HK-2 (cell line): ENCODE measurements around the gene ANKDD1A.
A peak's percentile ranks its signal among the peaks of the same experiment; 100 is the strongest.

Experiments
- DNase-seq: peaks from one replicate; pipeline ENCODE4 v3.0.0-alpha.2; 2018; ENCODE audit not compliant: unreplicated experiment

Gene ANKDD1A

DNA sequence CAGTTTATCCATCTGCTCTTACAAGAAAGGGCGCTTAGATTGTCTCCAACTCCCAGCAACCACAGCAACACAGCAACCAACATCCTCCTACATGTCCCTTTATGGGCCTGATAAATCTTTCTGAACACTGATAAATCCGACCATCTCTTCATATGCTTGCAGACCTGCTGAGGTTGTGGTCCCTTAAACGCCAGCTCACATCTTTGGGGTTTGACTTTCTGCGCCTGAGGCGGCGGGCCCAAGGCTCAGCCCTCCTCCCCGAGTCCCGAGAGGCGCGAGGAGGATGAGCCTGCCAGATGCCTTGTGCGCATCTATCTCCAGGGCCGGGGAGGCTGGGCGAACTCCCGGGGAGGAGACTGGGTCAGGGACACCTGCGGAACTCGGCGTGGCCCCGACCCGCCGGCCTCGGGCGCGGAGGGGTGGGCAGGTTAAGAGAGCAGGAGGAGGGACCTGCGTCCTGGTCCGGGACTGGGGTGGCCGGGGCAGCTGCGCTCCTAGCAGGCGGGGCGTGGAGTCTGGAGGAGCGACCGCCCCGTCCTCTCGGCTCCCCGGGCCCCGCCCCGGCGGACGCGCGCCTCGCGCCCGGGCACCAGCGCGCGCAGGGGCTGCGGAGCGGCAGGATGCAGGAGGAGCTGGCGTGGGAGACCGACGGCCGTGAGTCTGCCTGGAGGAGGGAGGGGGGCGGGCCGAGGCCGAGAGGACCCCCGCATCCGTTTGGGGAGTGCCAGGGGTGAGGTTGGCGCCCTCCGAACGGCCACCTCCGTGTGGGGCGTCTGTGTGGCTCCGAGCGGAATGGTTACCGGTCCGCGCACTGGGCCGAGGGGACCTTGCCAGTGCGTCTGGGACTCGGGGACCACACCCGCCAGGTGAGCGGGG is at the start of gene ANKDD1A:
TSS of gene ANKDD1A (plus strand) at position 592 of the 876 bp plus-strand sequence. CDS start at position 621, 29 bp downstream.
- DNase-seq = no peak

DNA sequence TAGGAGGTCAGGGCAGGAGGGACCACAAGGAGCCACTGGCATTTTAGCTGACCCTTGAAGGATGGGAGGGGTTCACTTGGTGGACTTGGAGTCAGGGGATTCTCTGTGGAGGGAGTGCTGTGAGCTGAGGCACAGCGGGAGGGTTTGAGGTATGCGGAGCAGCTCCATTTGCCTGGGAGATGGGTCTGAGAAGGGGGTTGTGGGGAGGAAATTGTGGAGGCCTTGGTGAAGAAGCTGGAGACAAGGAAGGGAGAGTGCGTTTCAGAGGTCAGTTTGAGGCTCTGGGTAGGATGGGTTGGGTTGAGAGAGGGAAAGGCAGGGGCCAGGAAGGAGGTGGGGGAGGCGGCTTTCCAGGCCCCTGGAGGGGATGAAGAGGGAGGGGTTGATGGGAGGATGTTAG is 49.7 kb upstream of the ANKDD1A start:
- DNase-seq = no peak

DNA sequence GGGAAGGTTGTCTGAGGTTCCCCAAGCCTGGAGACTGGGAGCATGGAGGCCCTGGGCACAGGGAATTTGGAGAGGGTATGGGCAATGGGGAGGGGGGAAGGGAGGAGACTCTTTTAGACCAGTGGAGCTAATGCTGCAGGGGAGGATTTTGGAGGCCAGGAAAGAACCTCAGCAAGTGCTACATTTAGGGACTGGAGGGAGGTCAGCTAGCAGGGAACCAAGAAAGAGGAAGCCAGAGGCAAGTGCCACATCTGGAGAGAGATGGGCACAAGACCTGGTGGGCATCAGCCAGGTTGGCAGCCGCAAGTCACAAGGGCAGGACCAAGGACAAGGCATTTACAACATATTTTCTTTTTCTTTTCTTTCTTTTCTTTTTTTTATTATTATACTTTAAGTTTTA is 49.3 kb upstream of the ANKDD1A start:
- DNase-seq = no peak

DNA sequence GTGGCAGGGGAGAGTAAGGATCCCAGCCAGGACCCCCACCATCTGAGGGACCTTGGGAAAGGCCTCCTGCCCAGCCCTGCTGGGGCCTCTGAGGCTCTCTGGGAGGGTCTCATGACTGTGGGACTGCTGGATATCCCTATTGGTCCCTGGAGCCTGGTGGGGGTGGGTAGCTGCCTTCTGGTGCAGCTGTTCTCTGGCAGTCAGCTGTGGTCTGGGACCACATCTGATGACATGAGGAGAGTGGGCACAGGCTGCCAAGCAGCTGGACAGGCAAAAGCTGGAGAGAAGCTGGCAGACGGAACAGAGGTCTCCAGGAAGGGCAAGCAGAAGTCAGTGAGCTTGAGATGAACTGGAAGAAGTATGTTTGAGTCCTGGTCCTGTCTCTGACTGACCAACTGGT is 47.6 kb upstream of the ANKDD1A start:
- DNase-seq = no peak

DNA sequence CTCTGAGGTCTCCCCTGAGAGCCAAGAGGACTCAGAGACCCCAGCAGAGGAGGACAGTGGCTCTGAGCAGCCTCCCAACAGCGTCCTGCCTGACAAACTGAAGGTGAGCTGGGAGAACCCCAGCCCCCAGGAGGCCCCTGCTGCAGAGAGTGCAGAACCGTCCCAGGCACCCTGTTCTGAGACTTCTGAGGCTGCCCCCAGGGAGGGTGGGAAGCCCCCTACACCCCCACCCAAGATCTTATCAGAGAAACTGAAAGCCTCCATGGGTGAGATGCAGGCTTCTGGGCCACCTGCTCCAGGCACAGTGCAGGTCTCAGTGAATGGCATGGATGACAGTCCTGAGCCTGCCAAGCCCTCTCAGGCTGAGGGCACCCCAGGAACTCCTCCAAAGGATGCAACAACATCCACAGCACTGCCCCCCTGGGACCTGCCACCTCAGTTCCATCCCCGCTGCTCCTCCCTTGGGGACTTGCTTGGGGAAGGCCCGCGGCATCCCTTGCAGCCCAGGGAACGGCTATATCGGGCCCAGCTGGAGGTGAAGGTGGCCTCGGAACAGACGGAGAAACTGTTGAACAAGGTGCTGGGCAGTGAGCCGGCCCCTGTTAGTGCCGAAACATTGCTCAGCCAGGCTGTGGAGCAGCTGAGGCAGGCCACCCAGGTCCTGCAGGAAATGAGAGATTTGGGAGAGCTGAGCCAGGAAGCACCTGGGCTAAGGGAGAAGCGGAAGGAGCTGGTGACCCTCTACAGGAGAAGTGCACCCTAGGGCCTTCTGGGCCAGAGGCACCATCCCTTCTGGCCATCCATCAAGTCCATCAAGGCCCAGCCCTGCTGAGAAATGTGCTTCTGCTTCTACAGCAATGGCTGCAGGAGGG is 46.3 kb upstream of the ANKDD1A start:
- no peak for DNase-seq

DNA sequence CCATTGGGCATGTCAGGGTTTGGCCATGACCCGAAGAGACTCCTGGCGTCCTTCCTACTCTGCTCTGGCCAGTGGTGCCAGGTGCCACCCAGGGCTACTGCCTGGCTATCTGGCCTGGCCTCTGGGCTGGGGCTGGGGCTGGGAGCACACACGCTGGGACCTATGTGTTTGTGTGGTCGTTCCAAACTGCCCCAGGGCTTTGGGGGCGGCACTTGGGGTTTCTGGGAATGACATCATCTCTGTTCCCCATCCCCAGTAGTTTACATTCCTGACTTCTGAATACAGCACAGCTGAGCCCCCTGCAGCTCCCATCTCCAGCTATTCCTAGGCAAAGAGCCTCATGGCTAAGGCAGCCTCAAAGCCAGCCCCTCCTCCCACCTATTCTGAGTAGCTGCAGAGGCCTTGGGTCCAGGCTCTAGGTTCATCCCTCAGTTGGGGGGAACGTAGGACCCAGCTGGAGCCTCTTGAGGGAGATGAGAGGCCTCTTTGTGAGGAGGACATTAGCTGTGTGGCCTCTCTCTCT is 45.6 kb upstream of the ANKDD1A start:
- no peak for DNase-seq

DNA sequence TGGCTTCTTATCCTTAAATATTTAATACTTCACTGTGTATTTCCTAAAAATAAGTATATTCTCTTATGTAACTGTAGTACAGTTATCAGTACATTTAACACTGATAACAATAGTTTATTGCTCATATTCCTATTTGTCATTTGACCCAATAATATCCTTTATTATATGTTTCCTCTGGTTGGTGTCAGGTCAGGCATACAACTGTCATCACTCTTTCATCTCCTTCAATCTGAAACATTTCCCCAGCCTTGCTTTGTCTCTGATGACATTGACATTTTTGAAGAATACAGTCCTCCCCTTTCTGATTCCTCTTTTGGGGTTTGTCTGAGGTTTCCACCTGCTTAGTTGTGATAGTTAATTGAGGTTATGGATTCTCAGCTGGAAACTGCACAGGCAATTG is 42.2 kb upstream of the ANKDD1A start:
- DNase-seq = no peak

DNA sequence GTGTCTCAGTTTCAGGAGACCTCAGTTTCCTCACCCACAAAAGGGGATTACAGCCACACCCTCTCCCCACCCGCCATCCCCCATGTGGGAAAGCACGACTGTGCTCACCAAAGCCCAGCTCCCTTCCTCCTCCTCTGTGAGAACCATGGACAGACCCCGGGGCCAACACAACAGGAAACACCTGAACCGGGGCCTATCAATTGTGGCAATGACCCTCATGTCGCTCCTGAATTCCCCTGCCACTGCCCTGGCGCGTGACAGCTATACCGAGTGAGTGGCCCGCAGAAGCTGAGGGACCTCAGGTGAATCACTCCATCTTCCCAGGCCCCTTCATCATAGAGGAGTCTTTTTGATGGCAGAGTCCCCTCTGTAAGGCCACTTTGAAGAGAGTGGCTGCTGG is 41.3 kb upstream of the ANKDD1A start:
- no peak for DNase-seq

DNA sequence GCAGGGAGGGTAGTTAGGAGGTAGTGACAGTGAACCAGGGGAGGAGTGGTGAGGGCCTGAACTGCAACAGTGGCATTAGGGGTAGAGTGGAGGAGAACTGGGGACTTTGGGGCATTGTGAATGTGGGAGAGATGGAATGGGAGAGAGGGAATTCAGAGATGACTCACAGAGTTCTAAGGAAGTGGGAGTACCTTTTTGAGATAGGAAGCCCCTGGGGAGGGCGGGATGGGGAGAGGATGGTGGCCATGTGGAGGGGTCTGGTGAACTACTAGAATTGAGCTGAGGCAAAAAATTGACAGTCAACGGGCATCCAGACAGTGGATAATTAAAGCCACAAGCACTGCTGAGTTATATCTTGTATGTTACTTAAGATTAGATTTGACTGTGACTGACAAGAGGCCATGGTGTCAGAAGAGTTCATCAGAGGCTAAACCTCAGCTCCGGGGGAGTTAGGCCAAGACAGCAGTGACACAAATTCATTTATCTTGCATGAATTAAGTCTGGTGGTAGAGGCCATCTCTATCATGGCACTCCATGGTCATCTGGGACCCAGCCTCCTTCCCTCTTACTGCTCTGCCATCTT is 36.0 kb upstream of the ANKDD1A start:
- no peak for DNase-seq

DNA sequence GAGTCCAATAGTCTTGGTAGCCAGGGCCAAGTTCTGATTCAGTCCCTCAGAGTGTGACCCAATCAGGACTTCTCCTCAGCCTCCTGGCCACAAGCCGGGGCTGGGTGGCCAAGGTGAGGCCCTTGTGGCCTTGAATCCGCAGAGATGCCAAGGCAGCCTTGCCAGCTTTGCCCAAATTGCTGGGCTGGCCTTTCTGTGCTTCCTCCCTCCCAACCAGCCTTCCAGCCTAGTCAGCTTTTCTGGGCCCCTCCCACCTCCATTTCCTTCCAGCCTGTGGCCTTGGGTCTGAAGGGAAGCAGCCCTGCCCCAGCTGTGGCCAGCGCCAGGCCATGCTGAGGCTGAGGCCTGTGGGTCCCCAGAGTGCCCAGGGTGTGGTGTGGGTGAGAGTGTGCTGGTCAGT is 34.3 kb upstream of the ANKDD1A start:
- no peak for DNase-seq

DNA sequence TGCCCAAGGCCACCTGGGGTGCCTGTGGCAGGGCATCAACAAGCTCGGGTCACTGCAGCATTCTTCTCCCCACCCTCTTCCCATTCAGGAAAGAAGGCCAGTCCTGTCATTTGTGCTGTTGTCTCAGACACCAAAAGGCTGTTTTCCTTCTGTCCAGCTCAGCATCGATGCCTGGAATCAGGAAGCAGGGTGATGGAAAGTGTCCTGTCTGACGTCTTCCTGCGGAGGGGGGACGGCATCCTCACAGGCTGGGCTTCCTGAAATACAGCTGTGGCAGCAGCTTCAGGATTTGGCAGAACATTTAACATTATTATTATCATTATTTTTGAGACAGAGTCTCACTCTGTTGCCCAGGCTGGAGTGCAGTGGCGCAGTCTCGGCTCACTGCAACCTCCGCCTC is 33.0 kb upstream of the ANKDD1A start:
- no peak for DNase-seq

DNA sequence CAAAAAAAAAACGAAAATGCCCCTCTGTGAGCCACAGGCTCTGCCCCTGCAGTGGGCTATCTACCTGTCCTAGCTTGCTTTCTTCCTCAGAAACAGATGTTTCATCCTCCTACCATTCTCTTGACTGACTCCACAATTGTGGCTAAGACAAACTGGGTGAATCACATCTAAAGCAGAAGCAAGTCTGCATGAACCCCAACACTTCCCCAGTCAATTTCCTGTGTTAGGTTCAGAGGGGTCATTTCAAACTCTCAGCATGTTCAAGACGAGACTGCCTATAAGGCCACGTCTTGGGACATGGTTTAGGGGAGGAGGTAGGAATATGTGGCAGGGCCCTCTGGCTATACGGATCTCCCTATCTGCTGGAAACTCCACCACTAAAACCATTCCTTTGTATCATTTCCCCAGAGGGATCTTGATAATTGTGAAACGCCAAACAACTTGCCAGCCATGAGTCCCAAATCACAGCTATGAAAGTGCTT is 28.6 kb upstream of the ANKDD1A start:
- DNase-seq = no peak

DNA sequence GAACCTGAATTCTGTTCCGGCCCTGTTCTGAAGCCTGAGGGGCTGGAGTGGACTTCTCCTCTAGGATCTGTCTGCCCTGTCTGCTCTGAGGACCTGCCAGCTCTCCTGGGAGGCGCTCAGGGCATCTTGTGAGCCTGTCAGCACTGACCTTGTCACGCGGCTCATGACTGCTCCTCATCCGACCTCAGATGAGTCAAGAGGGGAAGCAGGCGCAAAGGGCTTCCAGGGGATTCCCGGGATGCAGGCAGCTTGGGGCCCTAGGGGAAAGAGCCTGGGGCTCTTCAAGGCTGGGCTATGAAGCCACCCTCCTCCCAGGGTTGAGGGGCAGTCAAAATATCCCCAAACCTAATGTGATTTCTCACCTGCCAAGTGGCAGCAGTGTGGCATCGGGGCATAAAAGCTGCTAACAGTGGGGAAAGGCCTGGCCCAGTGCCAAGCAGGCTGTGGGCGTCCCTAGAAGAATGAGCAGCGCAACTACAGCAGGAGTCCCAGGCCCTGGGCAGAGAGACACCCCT is 27.6 kb upstream of the ANKDD1A start:
- peak; percentile 81 for DNase-seq

DNA sequence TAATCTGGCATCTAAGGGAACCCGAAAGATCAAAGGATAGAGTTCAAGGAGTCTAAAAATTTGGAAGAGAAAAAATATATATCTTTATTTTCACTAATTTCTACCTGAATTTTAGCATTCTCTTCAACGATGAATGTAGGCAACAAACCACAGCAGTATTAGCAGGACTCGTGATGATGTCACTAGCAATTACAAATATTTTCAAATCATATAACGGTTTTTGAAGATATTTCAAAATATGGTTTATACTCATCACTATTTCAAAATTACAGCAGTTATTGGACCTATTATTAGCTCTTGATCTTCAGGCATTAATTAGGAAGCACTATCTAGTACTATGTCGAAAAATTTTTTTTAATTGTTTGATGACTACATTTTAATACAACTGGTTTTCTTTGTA is 27.0 kb upstream of the ANKDD1A start:
- no peak for DNase-seq

DNA sequence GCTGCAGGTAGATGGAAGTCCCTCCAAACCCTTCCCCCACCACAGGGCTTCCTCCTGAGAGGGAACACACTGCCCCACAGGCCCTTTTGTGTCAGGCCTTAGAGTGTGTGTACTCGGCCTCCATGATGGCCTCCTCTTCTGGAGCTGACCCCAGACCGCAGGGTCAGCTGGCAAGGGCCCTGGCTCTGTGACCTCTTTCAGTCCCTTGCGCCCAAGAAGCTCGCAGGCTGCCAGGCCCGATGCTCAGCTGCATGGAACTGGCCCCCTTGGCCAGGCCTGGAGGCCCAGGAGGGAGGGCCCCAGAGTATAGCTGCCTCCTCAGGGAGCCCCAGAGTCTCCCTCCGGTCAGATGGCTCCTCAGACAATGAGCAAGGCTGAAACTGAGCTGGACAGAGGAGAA is 23.4 kb upstream of the ANKDD1A start:
- DNase-seq = no peak

DNA sequence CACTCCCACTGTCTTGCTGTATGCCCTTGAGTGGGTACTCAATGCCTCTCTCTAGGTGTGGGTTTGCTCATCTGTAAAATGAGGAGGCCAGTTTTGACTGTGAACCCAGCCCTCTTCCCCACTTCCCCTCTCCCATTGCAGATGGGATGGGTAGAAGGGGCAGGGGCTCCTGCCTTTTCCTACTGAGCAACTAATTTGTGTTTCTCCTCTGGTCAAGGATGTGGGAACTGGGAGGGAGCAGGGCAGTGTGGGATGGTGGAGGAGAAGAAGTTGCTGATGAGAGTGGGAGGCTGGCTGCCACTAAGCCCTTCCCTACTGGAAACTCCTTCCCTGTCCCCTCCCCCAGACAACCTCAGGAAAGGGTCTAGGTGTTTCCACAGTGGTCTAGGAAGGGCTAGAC is 20.1 kb upstream of the ANKDD1A start:
- DNase-seq = no peak

DNA sequence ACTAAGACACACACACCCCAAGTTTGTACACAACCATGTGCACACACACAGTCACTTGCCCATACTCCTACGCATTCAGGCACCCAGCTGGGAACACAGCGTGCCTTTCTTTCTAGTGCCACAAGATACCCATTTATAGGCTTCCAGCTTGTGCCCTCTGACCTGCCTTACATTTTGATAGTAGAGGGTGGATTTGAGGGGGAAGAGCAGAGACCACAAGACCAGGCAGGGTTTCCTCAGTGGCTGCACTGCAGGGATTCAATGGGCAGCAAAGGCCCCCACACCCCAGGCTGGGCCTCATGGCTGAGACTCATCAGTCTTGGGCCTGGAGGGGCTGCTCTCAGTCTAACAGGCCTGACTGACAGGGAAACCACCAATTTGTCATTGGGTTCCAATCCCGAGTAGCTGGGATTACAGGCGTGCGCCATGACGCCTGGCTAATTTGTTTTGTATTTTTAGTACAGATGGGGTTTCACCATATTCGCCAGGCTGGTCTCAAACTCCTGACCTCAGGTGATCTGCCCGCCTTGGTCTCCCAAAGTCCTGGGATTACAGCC is 18.8 kb upstream of the ANKDD1A start:
- DNase-seq = no peak

DNA sequence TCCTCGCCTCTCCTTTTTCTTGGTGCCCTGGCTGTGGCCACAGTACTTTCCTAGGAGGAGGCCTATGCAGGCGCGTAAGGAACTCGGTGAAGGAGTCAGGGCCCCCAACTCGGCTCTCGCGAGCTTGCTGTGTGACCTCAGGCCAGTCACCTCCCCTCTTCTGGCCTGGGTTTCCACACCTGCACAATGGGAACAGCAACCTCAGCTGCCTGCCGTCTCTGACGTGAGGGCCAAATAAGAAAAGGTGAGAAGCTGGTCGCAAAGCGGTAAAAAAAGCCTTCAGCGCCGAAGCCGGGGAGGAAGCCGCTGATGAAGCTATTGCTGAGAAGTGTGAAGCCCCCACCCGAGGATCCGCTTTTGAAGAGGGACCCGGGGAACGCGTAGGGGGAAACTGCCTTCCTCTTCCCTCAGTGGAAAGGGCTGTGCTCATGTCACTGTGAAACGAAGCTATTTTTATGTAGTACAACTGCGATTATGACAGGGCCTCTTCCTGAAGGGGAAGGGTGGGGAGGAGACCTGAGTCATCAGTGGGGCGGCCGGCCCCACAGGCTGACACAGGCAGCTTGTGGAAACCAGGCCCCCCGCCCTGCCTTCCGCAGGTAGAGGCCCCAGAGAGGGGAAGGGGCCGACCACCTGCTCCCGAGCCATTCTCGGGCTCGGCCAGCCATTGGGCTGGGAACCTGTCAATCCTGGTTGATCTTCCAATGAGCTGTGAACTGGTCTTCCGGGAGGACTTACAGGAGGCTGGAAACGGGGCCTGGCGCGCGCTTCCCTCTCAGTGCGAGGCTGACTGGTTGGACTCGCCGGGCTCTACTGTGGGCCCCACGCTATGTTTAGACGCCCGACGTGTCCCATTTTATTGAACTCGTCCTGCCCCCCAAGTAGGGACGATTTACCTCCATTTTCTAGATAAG is 18.0 kb upstream of the ANKDD1A start:
- DNase-seq = peak; percentile 86

DNA sequence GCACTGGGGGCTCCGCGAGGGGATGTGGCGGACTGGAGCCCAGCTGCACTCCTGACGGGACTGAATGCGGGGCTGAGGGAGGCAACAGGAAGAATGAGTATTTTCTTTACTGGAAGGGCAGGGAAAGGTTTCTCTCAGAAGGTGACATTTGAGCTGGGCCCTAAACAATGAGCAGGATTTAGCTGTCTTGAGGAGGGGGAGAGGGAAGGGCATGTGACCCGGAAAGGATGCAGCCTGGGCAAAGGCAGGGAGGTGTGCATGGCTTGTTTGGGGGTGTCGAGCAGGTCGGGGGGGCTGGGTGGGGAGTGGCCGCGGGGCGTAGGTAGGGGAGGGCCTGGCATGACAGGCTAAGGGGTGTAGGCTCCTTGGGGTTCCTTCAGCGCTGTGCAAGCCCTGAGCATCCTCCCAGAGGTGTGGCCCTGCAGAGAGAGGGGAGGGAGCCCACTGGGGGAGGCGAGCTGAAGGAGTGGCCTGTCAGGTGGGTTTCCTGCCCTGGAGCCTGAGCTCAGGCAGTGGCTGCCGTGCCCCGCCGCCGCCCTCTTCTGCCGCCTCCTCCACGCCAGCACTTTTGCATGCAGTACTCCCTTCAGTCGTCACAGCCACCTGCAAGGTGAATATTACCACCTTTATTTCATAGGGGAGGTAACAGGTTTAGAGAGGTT is 17.2 kb upstream of the ANKDD1A start:
- no peak for DNase-seq
